ENCODE results near the gene KCNQ2. TPM values are rescaled to one million over a fixed set of nuclear protein-coding genes. Genes with fewer than 3 reads are reported as not detected.
"Not testable (repeated sequence)": the region's sequence is repeated elsewhere in the genome, so short reads cannot be mapped to it uniquely, and the experiment has no call there.

KCNQ2 gene
- total RNA-seq, 2 experiments from 2014 or later: not detected

DNA sequence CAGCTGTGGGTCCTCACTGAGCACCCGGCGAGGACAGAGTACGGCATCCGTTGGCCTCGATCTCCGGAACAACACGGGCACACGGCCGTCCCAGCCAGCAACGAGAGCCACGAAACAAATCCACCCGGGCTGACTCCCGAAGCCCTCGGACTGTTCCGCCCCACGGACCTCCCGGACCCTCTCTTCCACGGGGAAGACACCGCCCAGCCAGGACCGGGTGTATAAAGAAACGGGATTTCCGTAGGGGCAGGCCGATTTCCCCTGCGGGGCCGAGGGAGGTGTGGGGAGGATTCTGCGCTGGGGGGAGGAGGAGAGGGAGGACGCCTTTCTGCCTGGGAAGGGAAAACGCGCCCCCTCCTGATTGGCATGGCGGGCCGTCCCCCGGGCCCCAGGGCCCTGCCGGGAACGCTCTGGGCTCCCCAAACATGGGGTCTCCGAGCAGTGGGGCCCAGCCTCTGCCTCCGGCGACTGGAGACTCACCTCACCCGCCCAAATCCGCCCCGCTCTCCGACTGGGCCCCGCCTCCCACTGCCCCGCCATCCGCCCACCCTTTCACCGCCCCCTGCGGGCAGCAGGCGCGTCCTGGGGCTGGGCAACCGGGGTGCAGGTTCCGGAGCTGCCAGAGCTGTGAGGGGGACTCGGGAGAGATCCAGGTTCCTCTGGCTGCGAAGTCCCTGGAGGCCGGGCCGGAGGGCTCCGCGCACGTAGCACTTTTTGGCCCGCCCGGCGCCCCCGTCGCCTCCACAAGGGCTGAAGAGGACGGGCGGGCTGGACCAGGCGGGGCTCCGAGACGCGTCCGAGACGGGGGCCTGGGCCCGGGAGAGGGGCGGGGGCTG is 47.4 kb upstream of the KCNQ2 start:
- Mint-ChIP-seq H3K4me3 (peak overlapping the region; percentile 78), H3K27ac (peak overlapping the region; percentile 61), H3K27me3 (no peaks in the 10 kb centered on the region), H3K36me3 (ENCODE audit: low read depth) (peaks cover 30% of the 10 kb centered on the region), H3K9me3 (peaks cover 6% of the 10 kb centered on the region), H3K4me1 (ENCODE audit: low read depth) (peaks cover 11% of the 10 kb centered on the region)
- TF ChIP-seq, protein P1, sequence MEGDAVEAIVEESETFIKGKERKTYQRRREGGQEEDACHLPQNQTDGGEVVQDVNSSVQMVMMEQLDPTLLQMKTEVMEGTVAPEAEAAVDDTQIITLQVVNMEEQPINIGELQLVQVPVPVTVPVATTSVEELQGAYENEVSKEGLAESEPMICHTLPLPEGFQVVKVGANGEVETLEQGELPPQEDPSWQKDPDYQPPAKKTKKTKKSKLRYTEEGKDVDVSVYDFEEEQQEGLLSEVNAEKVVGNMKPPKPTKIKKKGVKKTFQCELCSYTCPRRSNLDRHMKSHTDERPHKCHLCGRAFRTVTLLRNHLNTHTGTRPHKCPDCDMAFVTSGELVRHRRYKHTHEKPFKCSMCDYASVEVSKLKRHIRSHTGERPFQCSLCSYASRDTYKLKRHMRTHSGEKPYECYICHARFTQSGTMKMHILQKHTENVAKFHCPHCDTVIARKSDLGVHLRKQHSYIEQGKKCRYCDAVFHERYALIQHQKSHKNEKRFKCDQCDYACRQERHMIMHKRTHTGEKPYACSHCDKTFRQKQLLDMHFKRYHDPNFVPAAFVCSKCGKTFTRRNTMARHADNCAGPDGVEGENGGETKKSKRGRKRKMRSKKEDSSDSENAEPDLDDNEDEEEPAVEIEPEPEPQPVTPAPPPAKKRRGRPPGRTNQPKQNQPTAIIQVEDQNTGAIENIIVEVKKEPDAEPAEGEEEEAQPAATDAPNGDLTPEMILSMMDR (IDR thresholded peaks at IDR 0.05): peak; percentile 32
- DNase-seq: peak; percentile 74
- ATAC-seq: peak; percentile 54
- CTCF ChIA-PET: interaction anchor here (1.3 to 3.8 kb wide), 5 partner anchors 18 to 128 kb away, joined by 3 to 22 read pairs (median 9); partner anchors contain the start of gene PTK6
- POLR2A ChIA-PET: interaction anchor here (0.8 to 1.4 kb wide), 2 partner anchors 23 to 217 kb away, joined by 4 to 5 read pairs; partner anchors contain the start of gene LIME1
- intact Hi-C loops (cut with micrococcal nuclease): no loop called here

DNA sequence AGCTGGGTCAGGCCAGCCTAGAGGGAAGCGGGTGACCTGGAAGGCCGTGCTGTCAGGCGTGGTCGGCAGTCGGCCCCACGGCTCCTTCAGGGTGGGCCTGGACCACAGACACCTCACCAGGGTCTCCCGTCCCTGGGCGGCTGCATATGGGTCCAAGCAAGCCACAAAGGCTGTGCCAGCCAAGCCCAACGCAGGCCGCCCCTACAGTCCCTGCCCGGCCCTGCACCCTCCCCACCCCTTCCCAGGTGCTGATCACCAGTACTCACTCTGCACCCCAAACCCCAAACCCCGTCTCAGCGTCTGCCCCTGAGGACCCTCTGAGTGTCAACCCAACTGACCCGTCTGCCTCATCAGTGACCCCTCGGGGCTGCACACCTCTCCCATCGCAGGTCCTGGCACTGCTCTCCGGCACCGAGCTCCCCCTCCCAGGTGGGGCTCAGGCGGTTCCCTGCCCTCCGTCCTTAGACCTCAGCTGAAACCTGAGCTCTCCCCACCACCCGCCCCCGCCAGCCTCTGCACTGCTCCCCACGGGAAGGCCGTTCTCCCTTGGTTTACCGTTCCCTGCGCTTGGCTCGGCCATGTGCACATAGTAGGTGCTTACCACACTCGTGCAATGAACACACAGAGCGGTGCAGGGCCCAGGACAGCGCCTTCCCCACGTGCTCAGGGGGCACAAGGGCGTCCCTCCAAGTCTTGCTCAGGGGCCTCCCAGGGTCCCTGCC is 46.7 kb upstream of the KCNQ2 start:
- ATAC-seq (no peak), DNase-seq (no peak)
- ChIA-PET CTCF (interaction anchor here (1.3 to 2.4 kb wide), 2 partner anchors 23 to 77 kb away, joined by 3 to 12 read pairs; no protein-coding TSS in a partner anchor), POLR2A (interaction anchor here (0.7 to 1.2 kb wide), 2 partner anchors 10 to 505 kb away, joined by 3 to 4 read pairs; no protein-coding TSS in a partner anchor)
- peaks cover 11% of the 10 kb centered on the region for H3K4me1 Mint-ChIP-seq (ENCODE audit: low read depth)
- intact Hi-C loops (cut with micrococcal nuclease): no loop called here
- peak overlapping the region; percentile 78 for H3K4me3 Mint-ChIP-seq
- TF ChIP-seq, protein P1 (IDR thresholded peaks at IDR 0.05): no peak
- no peaks in the 10 kb centered on the region for H3K27me3 Mint-ChIP-seq
- peaks cover 27% of the 10 kb centered on the region for H3K36me3 Mint-ChIP-seq (ENCODE audit: low read depth)
- H3K27ac Mint-ChIP-seq: peak overlapping the region; percentile 61
- peaks cover 9% of the 10 kb centered on the region for H3K9me3 Mint-ChIP-seq

DNA sequence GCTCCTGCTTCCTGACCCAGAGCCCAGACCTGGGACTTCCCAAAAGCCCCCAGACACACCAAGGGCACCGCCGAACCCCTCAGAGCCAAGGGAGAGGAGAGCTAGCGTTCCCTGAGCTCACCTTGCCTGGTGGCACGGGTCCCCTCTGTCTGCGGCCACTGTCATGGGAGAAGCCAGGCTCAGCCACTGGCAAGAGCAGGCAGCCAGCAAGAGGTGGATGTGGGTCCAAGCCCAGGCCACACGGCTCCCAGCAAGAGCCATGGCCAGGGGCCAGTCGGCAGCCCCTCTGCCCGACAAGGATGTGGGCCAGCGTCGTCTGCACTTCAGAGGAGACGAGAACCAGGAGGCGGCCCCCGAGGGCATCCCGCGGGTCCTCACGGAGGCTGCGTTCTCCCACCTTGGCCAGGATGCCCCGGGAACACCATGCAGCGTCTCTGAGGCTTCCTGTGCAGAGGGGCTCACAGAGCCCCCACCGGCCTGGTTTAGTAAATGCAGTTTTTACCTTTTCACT is 46.0 kb upstream of the KCNQ2 start:
- DNase-seq (no peak), ATAC-seq (no peak)
- CTCF ChIA-PET: interaction anchor here (0.9 to 2.4 kb wide), 2 partner anchors 19 to 22 kb away, joined by 5 to 12 read pairs; partner anchors contain the start of gene PTK6
- Mint-ChIP-seq H3K9me3 (peaks cover 7% of the 10 kb centered on the region), H3K27ac (no peak overlapping the region), H3K4me3 (no peak overlapping the region), H3K4me1 (ENCODE audit: low read depth) (peaks cover 11% of the 10 kb centered on the region), H3K36me3 (ENCODE audit: low read depth) (peaks cover 21% of the 10 kb centered on the region), H3K27me3 (peaks cover 2% of the 10 kb centered on the region)
- POLR2A ChIA-PET: interaction anchor here (0.7 to 1.2 kb wide), 2 partner anchors 11 to 506 kb away, joined by 3 to 4 read pairs; no protein-coding TSS in a partner anchor
- TF ChIP-seq, protein P1 (IDR thresholded peaks at IDR 0.05): no peak
- intact Hi-C loops (cut with micrococcal nuclease): no loop called here

DNA sequence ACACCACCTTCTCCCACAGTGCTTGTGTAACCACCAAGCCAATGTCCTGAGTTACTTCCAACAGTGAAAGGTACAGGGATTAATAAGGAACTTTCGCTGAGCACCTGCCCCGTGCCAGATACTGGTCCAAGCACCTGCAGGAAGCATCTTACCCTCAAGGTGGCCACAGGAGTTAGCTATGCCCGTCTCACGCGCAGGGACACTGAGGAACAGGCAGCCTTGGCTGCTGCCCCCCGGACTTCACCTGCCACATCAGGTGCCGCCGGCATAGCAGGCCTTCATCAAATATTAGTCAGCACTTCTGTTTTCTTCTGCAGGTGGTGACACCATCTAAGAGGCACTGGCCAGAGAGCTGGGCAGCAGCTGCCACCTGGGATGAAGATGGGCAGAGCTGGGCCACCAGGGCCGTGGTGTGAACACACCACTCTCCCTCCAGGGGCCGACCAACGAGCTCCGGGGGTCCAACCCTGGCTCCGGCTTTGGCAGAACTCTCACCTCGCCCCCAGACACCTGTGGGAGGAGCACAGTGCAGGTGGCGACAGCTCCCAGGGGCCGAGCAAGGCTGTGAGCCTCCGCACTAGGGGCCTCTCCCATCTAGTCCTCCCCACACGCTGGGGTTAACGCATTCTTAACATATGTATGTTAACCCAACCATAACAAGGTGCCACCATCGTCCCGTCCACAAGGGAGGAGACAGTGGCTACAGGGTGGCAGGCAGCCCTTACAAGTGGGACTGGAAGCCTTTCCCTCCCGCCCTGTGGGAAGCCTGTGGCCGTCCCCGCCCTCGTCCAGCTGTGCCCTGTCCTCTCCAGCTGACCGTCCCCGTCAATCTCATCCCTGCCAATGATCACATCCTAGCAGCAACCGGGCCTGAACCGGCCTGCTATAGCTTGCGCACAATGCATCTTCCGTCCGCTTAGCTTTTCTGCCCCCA is 45.2 kb upstream of the KCNQ2 start:
- ChIA-PET POLR2A (no interaction called here), CTCF (interaction anchor here (0.9 to 2.4 kb wide), 3 partner anchors 20 to 65 kb away, joined by 3 to 12 read pairs (median 5); partner anchors contain the start of gene PTK6)
- H3K27ac Mint-ChIP-seq: no peak overlapping the region
- ATAC-seq (no peak), DNase-seq (no peak)
- peaks cover 13% of the 10 kb centered on the region for H3K36me3 Mint-ChIP-seq (ENCODE audit: low read depth)
- intact Hi-C loops (cut with micrococcal nuclease): no loop called here
- peaks cover 6% of the 10 kb centered on the region for H3K9me3 Mint-ChIP-seq
- H3K27me3 Mint-ChIP-seq: peaks cover 9% of the 10 kb centered on the region
- TF ChIP-seq, protein P1 (IDR thresholded peaks at IDR 0.05): no peak
- H3K4me3 Mint-ChIP-seq: no peak overlapping the region
- H3K4me1 Mint-ChIP-seq (ENCODE audit: low read depth): peaks cover 10% of the 10 kb centered on the region

DNA sequence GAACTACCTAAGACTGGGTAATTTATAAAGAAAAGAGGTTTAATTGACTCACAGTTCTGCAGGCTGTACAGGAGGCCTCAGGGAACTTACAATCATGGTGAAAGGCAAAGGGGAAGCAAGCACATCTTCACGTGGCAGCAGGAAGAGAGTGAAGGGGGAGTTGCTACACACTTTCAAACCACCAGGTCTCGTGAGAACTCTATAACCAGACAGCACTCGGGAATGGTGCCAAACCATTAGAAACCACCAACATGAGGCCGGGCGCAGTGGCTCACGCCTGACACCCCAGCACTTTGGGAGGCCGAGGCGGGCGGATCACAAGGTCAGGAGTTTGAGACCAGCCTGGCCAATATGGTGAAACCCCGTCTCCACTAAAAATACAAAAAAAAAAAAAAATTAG is 42.1 kb upstream of the KCNQ2 start:
- H3K36me3 Mint-ChIP-seq (ENCODE audit: low read depth); H3K27ac Mint-ChIP-seq; DNase-seq; H3K4me1 Mint-ChIP-seq (ENCODE audit: low read depth); intact Hi-C loops (cut with micrococcal nuclease); POLR2A ChIA-PET; ATAC-seq; H3K9me3 Mint-ChIP-seq; H3K4me3 Mint-ChIP-seq; CTCF ChIA-PET: not testable (repeated sequence)
- peaks cover 22% of the 10 kb centered on the region for H3K27me3 Mint-ChIP-seq

All from activated CD8-positive, alpha-beta T cell treated with anti-CD3 and anti-CD28 coated beads for 36 hours (primary cell).